Right renal cortex interstitium (tissue), 3 donors: ENCODE measurements around the gene PARN. TPM values are rescaled to one million over a fixed set of nuclear protein-coding genes. Genes with fewer than 3 reads are reported as not detected.

Experiments
- polyA plus RNA-seq, 3 donors: library from polyadenylated mRNA; unstranded; fragments of 120-200 nt; gene quantifications; one replicate each; pipeline ENCODE4 v1.2.1, GENCODE V29; 2013; ENCODE audit not compliant: insufficient read length in 3 of 3

The PARN gene
- polyA plus RNA-seq, 3 donors = 38.8 to 45.4 (median 38.9) TPM

Other genes starting within 250 kb of the PARN start
- 10 to 100 TPM; 72.3 to 80.4 (median 77.2) TPM for gene BFAR, start 2.7 kb upstream of the PARN start, polyA plus RNA-seq
- gene PLA2G10, start 64.0 kb upstream of the PARN start, polyA plus RNA-seq = under 1 TPM; 0.21 to 0.57 (median 0.39) TPM
- gene NPIPA3, start 73.2 kb upstream of the PARN start, polyA plus RNA-seq = 10 to 100 TPM in 1 of 3 donors, 1 to 10 TPM in 2; 7.4 to 10.0 (median 8.2) TPM
- 1 to 10 TPM in 2 of 3 donors, not detected in 1; 3.9 to 4.0 TPM for gene NPIPA2, start 112.3 kb upstream of the PARN start, polyA plus RNA-seq
- gene NOMO1, start 203.5 kb upstream of the PARN start, polyA plus RNA-seq = 10 to 100 TPM; 69.8 to 86.7 (median 86.7) TPM